Neural progenitor cell (in vitro differentiated cells): ENCODE measurements around the gene SV2A. TPM values are rescaled to one million over a fixed set of nuclear protein-coding genes. Genes with fewer than 3 reads are reported as not detected.

ENCODE experiments used
- DNase-seq: peaks from one replicate; pipeline ENCODE4 v3.0.0-alpha.2; 2016; ENCODE audit warnings: low spot score
- H2AFZ ChIP-seq: fragments of 200-600 bp; sonication (generic); replicated peaks from 2 replicates; pipeline ENCODE4 v1.6.1; 2016; ENCODE audit warnings: antibody characterized with exemption
- H3F3A ChIP-seq: fragments of 200-600 bp; sonication (generic); 2 replicates; pipeline ENCODE4 v1.6.1; 2016; ENCODE audit warnings: antibody characterized with exemption, low read depth
- H3K27ac ChIP-seq: fragments of 200-600 bp; sonication (generic); 2 replicates; pipeline ENCODE4 v1.5.1; 2016; ENCODE audit warnings: mild to moderate bottlenecking
- H3K27me3 ChIP-seq: fragments of 200-600 bp; sonication (generic); 2 replicates; pipeline ENCODE4 v1.6.1; 2016; ENCODE audit warnings: mild to moderate bottlenecking, moderate library complexity
- H3K36me3 ChIP-seq: fragments of 200-600 bp; sonication (generic); 2 replicates; pipeline ENCODE4 v1.5.1; 2016
- H3K4me1 ChIP-seq: fragments of 200-600 bp; sonication (generic); 2 replicates; pipeline ENCODE4 v1.6.1; 2016; ENCODE audit warnings: mixed run types
- H3K4me2 ChIP-seq: fragments of 200-600 bp; sonication (generic); 2 replicates; pipeline ENCODE4 v1.6.1; 2016
- H3K4me3 ChIP-seq: fragments of 200-600 bp; sonication (generic); 2 replicates; pipeline ENCODE4 v1.5.1; 2016
- H3K79me2 ChIP-seq: fragments of 200-600 bp; sonication (generic); 2 replicates; pipeline ENCODE4 v1.6.1; 2016; ENCODE audit warnings: low read depth
- H3K9ac ChIP-seq: fragments of 200-600 bp; sonication (generic); 2 replicates; pipeline ENCODE4 v1.6.1; 2016
- H3K9me3 ChIP-seq: fragments of 200-600 bp; sonication (generic); 2 replicates; pipeline ENCODE4 v1.5.1; 2016; ENCODE audit warnings: low read depth
- H4K20me1 ChIP-seq: fragments of 200-600 bp; sonication (generic); 2 replicates; pipeline ENCODE4 v1.6.1; 2016; ENCODE audit warnings: low read depth
- H3K27ac Mint-ChIP-seq: 3 replicates; pipeline ENCODE4 v1.8.0; 2021; ENCODE audit warnings: mixed read lengths
- H3K27me3 Mint-ChIP-seq: 2 replicates; pipeline ENCODE4 v1.8.0; 2022; ENCODE audit warnings: low read depth, mild to moderate bottlenecking, inconsistent platforms, moderate library complexity, mixed read lengths; ENCODE audit not compliant: insufficient read depth
- H3K36me3 Mint-ChIP-seq: 3 replicates; pipeline ENCODE4 v1.8.0; 2021; ENCODE audit warnings: mixed read lengths
- H3K4me1 Mint-ChIP-seq: 3 replicates; pipeline ENCODE4 v1.8.0; 2021; ENCODE audit warnings: mixed read lengths
- H3K4me3 Mint-ChIP-seq: 3 replicates; pipeline ENCODE4 v1.8.0; 2021; ENCODE audit warnings: mild to moderate bottlenecking, moderate library complexity, mixed read lengths
- H3K9me3 Mint-ChIP-seq: 3 replicates; pipeline ENCODE4 v1.8.0; 2020; ENCODE audit warnings: mixed read lengths
- CTCF ChIP-seq: fragments of 200-600 bp; sonication (generic); IDR thresholded peaks from 2 replicates; pipeline ENCODE4 v1.5.1; 2017; ENCODE audit warnings: antibody characterized with exemption, mild to moderate bottlenecking
- EZH2 ChIP-seq: fragments of 200-600 bp; sonication (generic); IDR thresholded peaks from 2 replicates; pipeline ENCODE4 v1.6.1; 2017; ENCODE audit warnings: antibody characterized with exemption, mild to moderate bottlenecking, moderate library complexity
- EZH2phosphoT487 ChIP-seq: fragments of 200-600 bp; sonication (generic); IDR thresholded peaks from 2 replicates; pipeline ENCODE4 v1.6.1; 2017; ENCODE audit warnings: antibody characterized with exemption
- total RNA-seq: library from RNA; depleted of rRNA; stranded (reverse); fragments of >200 nt; gene quantifications from 2 replicates; pipeline ENCODE4 v1.2.3, GENCODE V29; 2015; ENCODE audit warnings: low replicate concordance

The SV2A gene
- total RNA-seq, 1 donor from 2014 or later, result 31.6 TPM

- Histone ChIP-seq H3K79me2 (peaks cover 28% of the 10 kb centered on the region), H2AFZ (no peak overlapping the region), H4K20me1 (peaks cover 26% of the 10 kb centered on the region), H3K36me3 (no peaks in the 10 kb centered on the region), H3K9me3 (no peaks in the 10 kb centered on the region), H3K4me2 (peak overlapping the region; percentile 94), H3F3A (peaks cover 54% of the 10 kb centered on the region), H3K27ac (peak overlapping the region; percentile 97), H3K9ac (peak overlapping the region; percentile 54), H3K27me3 (no peaks in the 10 kb centered on the region), H3K4me3 (peak overlapping the region; percentile 82), H3K4me1 (peaks cover 20% of the 10 kb centered on the region)
- H3K4me1 Mint-ChIP-seq, result peaks cover 4% of the 10 kb centered on the region
- no peaks in the 10 kb centered on the region for H3K27me3 Mint-ChIP-seq
- no peak overlapping the region for H3K27ac Mint-ChIP-seq
- no peak overlapping the region for H3K4me3 Mint-ChIP-seq
- no peaks in the 10 kb centered on the region for H3K9me3 Mint-ChIP-seq
- peak; percentile 86 for DNase-seq
- no peak for TF ChIP-seq CTCF
- H3K36me3 Mint-ChIP-seq, result no peaks in the 10 kb centered on the region
Measured at GRCh38 chr1:149885339-149886120, 32.1 kb downstream of the SV2A start.

DNA sequence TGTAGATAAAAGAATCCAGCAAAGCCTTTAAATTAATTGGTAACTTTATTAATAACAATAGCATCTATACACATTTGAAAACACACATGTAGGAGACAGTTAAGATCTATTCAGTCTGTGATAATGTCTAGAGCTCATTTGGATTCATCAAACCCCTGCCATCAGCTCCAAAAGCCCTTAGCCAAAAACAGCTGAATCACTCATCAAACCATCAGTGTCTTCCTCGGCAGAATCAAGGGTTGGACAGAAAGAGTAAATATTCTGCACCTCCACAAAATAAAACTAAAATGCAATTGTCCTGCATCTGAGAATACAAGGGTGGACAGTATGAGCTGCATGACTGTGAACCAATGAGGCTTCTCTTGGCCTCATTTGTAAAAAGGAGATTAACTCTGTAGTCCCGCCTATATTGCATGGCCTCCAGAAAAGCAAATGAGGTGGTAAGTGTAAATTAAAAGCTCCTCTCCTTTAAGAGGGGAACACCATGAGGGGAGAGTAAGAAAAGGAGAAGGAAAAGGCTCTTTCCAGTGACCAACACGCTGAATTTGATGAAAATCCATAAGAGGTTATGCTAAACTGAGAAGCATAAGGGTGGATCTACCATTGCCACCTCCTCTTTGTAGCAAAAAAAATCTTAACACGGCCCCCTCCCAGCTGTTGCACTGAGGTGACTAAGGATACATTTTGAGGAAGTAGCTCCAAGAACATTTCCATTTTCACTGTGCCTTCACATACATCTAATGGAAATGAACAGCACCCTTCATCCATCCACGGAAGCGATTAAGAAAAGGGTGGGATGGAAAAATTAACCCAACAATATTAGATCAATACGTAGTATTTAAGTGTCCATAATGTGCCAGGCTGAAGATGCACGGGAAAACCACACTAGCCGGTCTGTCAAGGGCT, 33.0 kb downstream of the SV2A start:
- Histone ChIP-seq H3K4me1 (peaks cover 20% of the 10 kb centered on the region), H2AFZ (no peak overlapping the region), H3K4me3 (peak overlapping the region; percentile 82), H3K27ac (peak overlapping the region; percentile 97), H3K4me2 (peak overlapping the region; percentile 94), H3K9ac (peak overlapping the region; percentile 54), H3F3A (peaks cover 54% of the 10 kb centered on the region), H3K36me3 (no peaks in the 10 kb centered on the region), H4K20me1 (peaks cover 26% of the 10 kb centered on the region), H3K27me3 (no peaks in the 10 kb centered on the region), H3K79me2 (peaks cover 28% of the 10 kb centered on the region), H3K9me3 (no peaks in the 10 kb centered on the region)
- no peak overlapping the region for H3K27ac Mint-ChIP-seq
- no peak overlapping the region for H3K4me3 Mint-ChIP-seq
- DNase-seq, result peak; percentile 33
- H3K36me3 Mint-ChIP-seq, result no peaks in the 10 kb centered on the region
- H3K4me1 Mint-ChIP-seq, result peaks cover 3% of the 10 kb centered on the region
- TF ChIP-seq CTCF (no peak), EZH2phosphoT487 (no peak), EZH2 (no peak)
- H3K27me3 Mint-ChIP-seq, result no peaks in the 10 kb centered on the region
- H3K9me3 Mint-ChIP-seq, result no peaks in the 10 kb centered on the region

DNA sequence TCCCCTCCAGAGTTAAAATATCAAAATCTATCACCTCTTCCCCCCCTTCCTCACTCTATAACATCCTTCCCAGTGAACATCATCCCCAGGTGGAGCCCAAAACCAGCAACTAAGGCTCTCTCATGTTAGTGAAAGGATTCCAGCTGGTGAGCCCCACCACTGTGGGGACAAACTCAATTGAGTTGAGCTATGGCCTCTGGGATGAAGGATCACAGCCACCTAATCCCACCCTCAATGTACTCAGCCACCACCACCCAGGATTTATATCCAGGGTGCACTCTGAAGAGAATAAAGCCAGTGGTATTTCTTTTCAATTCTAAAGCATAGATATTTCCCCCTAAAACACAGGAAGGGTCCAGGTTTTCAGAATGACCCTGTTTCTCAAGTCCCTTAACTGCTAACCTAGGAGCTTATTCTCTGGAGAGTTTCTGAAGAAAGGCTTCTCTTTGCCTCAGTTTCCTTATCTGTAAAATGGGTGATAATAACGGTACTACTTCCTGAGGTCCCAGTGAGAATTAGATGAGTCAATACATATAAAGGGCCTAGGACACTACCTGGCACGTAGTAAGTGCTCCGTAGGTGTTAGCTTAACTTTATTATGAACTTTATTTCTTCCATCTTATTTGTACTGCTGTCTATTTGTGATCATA, 33.9 kb downstream of the SV2A start:
- no peaks in the 10 kb centered on the region for H3K9me3 ChIP-seq
- H3K36me3 ChIP-seq, result no peaks in the 10 kb centered on the region
- Mint-ChIP-seq H3K4me3 (peak overlapping the region; percentile 57), H3K9me3 (no peaks in the 10 kb centered on the region), H3K27me3 (peaks cover 2% of the 10 kb centered on the region), H3K4me1 (peaks cover 3% of the 10 kb centered on the region), H3K36me3 (no peaks in the 10 kb centered on the region), H3K27ac (no peak overlapping the region)
- no peaks in the 10 kb centered on the region for H3K27me3 ChIP-seq
- peak overlapping the region; percentile 94 for H3K4me2 ChIP-seq
- TF ChIP-seq CTCF (no peak), EZH2phosphoT487 (no peak)
- H3K4me1 ChIP-seq, result peaks cover 16% of the 10 kb centered on the region
- H3K4me3 ChIP-seq, result peak overlapping the region; percentile 82
- peaks cover 28% of the 10 kb centered on the region for H3K79me2 ChIP-seq
- H3F3A ChIP-seq, result peaks cover 49% of the 10 kb centered on the region
- peaks cover 26% of the 10 kb centered on the region for H4K20me1 ChIP-seq
- DNase-seq, result no peak
- H3K9ac ChIP-seq, result no peak overlapping the region
- H3K27ac ChIP-seq, result no peak overlapping the region
- H2AFZ ChIP-seq, result no peak overlapping the region
